Measurements from ENCODE around the gene RAB40C. TPM values are rescaled to one million over a fixed set of nuclear protein-coding genes. Genes with fewer than 3 reads are reported as not detected.

Gene RAB40C
- total and polyA plus RNA-seq, 2 donors (not counting 1 experiment from before 2014, with no cell fraction given): 12.7 to 26.9 TPM

DNA sequence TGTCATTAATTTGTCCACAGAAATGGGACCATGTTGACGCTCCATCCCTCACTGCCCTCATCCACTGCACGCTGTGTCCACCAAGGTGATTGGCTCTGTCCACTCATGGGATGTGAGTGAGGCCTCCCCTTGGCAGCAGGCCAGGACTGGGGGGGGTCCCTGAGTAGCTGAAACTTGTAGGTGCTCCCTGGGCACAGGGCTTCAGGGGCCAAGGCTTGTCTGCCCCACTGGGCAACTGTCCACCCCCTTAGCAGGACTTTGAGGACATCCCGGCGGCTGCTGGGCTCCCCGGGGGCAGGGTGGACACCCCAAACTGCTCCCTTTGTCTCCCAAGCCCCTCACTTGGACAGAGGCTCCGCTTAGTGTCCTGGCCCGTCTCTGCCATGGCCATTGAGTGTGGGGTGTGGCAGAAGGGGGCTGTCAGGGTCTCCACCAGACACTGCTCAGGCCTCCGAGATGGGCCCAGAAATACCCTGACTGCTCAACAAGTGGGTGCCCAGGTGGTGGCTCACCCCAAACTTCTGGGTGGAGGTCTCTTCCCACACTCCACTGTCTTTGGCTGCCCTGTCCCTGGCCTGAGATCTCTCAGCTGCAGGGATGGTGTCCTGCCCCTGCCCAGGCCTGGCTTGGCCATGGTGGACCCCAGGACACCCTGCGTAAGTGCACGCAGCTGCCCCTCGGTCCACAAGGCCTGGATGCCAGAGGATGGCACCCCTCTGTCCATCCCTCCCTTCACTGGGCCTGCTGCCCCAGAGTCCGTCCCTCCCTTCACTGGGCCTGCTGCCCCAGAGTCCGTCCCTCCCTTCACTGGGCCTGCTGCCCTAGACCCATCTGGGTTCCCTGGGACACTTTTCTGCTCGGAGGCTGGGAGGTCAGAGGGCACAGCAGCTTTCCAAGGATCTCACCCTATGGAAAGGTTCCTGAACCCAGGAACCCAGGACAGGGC is 2.9 kb upstream of the RAB40C start:
- no peak for DNase-seq
- Mint-ChIP-seq H3K4me3 (peak overlapping the region; percentile 81), H3K27ac (peak overlapping the region; percentile 67), H3K4me1 (peaks cover 30% of the 10 kb centered on the region), H3K9me3 (ENCODE audit: insufficient read depth) (no peaks in the 10 kb centered on the region), H3K27me3 (no peaks in the 10 kb centered on the region)
- Histone ChIP-seq H3K79me2 (ENCODE audit: control insufficient read depth, insufficient read depth, low read length) (peaks cover 29% of the 10 kb centered on the region), H3K9ac (ENCODE audit: low read length) (no peak overlapping the region), H4K20me1 (ENCODE audit: control insufficient read depth, insufficient read depth, low read length, poor library complexity, severe bottlenecking) (peaks cover 30% of the 10 kb centered on the region), H3K4me2 (replicated peaks; ENCODE audit: low read depth, low read length, poor library complexity, severe bottlenecking) (peak overlapping the region; percentile 86), H2AFZ (ENCODE audit: insufficient read depth, low read depth, low read length, poor library complexity, severe bottlenecking) (no peak overlapping the region), H3K27ac (ENCODE audit: low read length in 2 of 2) (no peak overlapping the region), H3K27me3 (replicated peaks in 1 of 4; ENCODE audit: control extremely low read depth in 1 of 4, control insufficient read depth in 3 of 4, insufficient read depth in 4 of 4, low read length in 3 of 4) (peaks cover 0 to 2% (median 0%) of the 10 kb centered on the region in 4 experiments), H3K4me3 (ENCODE audit: control extremely low read depth in 1 of 5, extremely low read depth in 1 of 5, insufficient read depth in 1 of 5, low read depth in 2 of 5, low read length in 4 of 5) (no peak overlapping the region), H3K36me3 (replicated peaks in 1 of 2; ENCODE audit: control extremely low read depth in 1 of 2, control insufficient read depth in 1 of 2, extremely low read depth in 1 of 2, insufficient read depth in 2 of 2, low read length in 1 of 2) (no peaks in the 10 kb centered on the region), H3K4me1 (ENCODE audit: control insufficient read depth in 2 of 2, insufficient read depth in 2 of 2, low read length in 2 of 2) (peaks cover 14 to 25% of the 10 kb centered on the region in 2 donors), H3K9me3 (ENCODE audit: control extremely low read depth in 1 of 3, control insufficient read depth in 2 of 3, insufficient read depth in 1 of 3, low read length in 2 of 3) (no peaks in the 10 kb centered on the region)
- ATAC-seq (ENCODE audit: low read depth): no peak
- ChIA-PET CTCF (interaction anchor here (0.9 to 1.2 kb wide), 2 partner anchors 9 to 17 kb away, joined by 3 read pairs; no protein-coding TSS in a partner anchor), POLR2A (no interaction called here)
- 94% methylated on average over 11 of the region's 14 CpGs for WGBS (ENCODE audit: insufficient coverage)
- no peak for TF ChIP-seq EZH2 (IDR thresholded peaks at IDR 0.05; ENCODE audit: borderline replicate concordance, insufficient read depth, low read depth, low read length, poor library complexity, severe bottlenecking)
- TF ChIP-seq, protein P1, sequence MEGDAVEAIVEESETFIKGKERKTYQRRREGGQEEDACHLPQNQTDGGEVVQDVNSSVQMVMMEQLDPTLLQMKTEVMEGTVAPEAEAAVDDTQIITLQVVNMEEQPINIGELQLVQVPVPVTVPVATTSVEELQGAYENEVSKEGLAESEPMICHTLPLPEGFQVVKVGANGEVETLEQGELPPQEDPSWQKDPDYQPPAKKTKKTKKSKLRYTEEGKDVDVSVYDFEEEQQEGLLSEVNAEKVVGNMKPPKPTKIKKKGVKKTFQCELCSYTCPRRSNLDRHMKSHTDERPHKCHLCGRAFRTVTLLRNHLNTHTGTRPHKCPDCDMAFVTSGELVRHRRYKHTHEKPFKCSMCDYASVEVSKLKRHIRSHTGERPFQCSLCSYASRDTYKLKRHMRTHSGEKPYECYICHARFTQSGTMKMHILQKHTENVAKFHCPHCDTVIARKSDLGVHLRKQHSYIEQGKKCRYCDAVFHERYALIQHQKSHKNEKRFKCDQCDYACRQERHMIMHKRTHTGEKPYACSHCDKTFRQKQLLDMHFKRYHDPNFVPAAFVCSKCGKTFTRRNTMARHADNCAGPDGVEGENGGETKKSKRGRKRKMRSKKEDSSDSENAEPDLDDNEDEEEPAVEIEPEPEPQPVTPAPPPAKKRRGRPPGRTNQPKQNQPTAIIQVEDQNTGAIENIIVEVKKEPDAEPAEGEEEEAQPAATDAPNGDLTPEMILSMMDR (IDR thresholded peaks at IDR 0.05): no peak
- intact Hi-C loops (cut with micrococcal nuclease): loop anchor here (5.0 kb wide), 1 partner anchor 185 kb away; the partner anchor contains the start of gene DECR2

- Histone ChIP-seq H3K27ac (ENCODE audit: low read length in 2 of 2) (peak overlapping the region; percentile 85 to 88), H3K9me3 (ENCODE audit: control extremely low read depth in 1 of 3, control insufficient read depth in 2 of 3, insufficient read depth in 1 of 3, low read length in 2 of 3) (no peaks in the 10 kb centered on the region), H3K27me3 (replicated peaks in 1 of 4; ENCODE audit: control extremely low read depth in 1 of 4, control insufficient read depth in 3 of 4, insufficient read depth in 4 of 4, low read length in 3 of 4) (peaks cover 0 to 2% (median 0%) of the 10 kb centered on the region in 4 experiments), H3K4me2 (replicated peaks; ENCODE audit: low read depth, low read length, poor library complexity, severe bottlenecking) (peak overlapping the region; percentile 86), H3K79me2 (ENCODE audit: control insufficient read depth, insufficient read depth, low read length) (peaks cover 45% of the 10 kb centered on the region), H4K20me1 (ENCODE audit: control insufficient read depth, insufficient read depth, low read length, poor library complexity, severe bottlenecking) (peaks cover 36% of the 10 kb centered on the region), H3K36me3 (replicated peaks in 1 of 2; ENCODE audit: control extremely low read depth in 1 of 2, control insufficient read depth in 1 of 2, extremely low read depth in 1 of 2, insufficient read depth in 2 of 2, low read length in 1 of 2) (no peaks in the 10 kb centered on the region), H3K9ac (ENCODE audit: low read length) (peak overlapping the region; percentile 82), H3K4me3 (ENCODE audit: control extremely low read depth in 1 of 5, extremely low read depth in 1 of 5, insufficient read depth in 1 of 5, low read depth in 2 of 5, low read length in 4 of 5) (peak overlapping the region; percentile 66 to 89 (median 78)), H2AFZ (ENCODE audit: insufficient read depth, low read depth, low read length, poor library complexity, severe bottlenecking) (peak overlapping the region; percentile 96), H3K4me1 (ENCODE audit: control insufficient read depth in 2 of 2, insufficient read depth in 2 of 2, low read length in 2 of 2) (peaks cover 14 to 29% of the 10 kb centered on the region in 2 donors)
- WGBS (ENCODE audit: insufficient coverage): under 1% methylated on average over 21 of the region's 21 CpGs
- intact Hi-C loops (cut with micrococcal nuclease): loop anchor here (2.0 to 5.0 kb wide), 3 partner anchors 60 to 186 kb away; partner anchors contain the start of genes DECR2 and WDR90
- Mint-ChIP-seq H3K27me3 (no peaks in the 10 kb centered on the region), H3K9me3 (ENCODE audit: insufficient read depth) (no peaks in the 10 kb centered on the region), H3K27ac (peak overlapping the region; percentile 100), H3K4me3 (peak overlapping the region; percentile 99), H3K4me1 (peaks cover 43% of the 10 kb centered on the region)
- DNase-seq (no peak), ATAC-seq (ENCODE audit: low read depth) (peak; percentile 15)
- CTCF ChIA-PET: interaction anchor here (1.3 kb wide), 1 partner anchor 9 kb away, joined by 5 read pairs; no protein-coding TSS in a partner anchor
- POLR2A ChIA-PET: interaction anchor here (0.7 to 1.3 kb wide), 3 partner anchors 8 to 22 kb away, joined by 3 read pairs; partner anchors contain the start of gene NHLRC4
- no peak for TF ChIP-seq EZH2 (IDR thresholded peaks at IDR 0.05; ENCODE audit: borderline replicate concordance, insufficient read depth, low read depth, low read length, poor library complexity, severe bottlenecking)
These were observed 1.3 kb upstream of the RAB40C start for GRCh38 chr16:588639-588888.

All from B cell (primary cell).